HG03575 (cell line): ENCODE results near the gene RRP1B.
"Not testable (repeated sequence)": the region's sequence is repeated elsewhere in the genome, so short reads cannot be mapped to it uniquely, and the experiment has no call there.

Source experiments
- ATAC-seq: cut with Tn5 transposase; IDR thresholded peaks from one replicate; pipeline ENCODE4 v1.9.1; 2021; ENCODE audit not compliant: unreplicated experiment, insufficient number of reproducible peaks, low FRiP score; ENCODE audit errors: extremely low read depth

The RRP1B gene

GRCh38 chr21:43659136-43660000 lies at the start of gene RRP1B, which contains the start of gene HSF2BP:
Gene RRP1B, plus strand, starts transcription at chr21:43659560. Its CDS starts 105 bp downstream, at chr21:43659665.
Gene HSF2BP, minus strand, starts transcription at chr21:43659488. Its CDS starts 1,392 bp downstream, at chr21:43658096.
- no peak for ATAC-seq

DNA sequence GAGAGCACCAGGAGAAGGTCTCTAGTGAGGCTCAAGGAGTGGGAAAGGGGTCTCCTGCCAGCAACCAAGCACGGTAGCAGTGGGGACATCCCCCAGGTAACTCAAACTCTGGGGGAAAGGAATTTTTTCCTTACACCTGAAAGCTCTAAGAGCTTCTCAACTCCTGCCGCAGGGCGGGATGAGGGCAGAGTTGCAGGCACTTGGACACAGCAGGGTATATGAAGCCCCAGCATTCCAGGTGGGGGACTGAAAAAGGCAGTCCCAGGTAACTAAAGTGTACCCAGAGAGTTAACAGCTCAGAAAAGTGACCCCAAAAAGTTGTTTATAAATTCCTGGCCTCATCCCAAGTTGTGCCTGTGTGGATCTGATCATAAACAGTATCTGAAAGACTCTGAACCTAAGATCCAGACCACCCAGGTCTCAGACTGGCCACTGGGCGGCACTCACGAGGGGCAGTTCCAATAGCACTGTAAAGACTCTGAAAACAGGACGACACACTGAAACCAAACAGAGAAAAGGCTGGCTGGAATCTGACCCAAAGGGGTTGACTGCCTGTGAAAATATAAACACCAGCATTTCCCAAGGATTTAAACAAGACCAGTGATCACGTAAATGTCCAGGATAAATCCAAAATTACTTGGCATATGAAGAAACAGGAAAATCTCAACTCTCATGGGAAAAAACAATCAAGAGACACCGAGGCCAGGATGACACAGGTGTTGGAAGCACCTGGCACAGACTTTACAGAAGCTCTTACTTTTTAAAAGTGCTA lies 47.6 kb upstream of the RRP1B start:
- no peak for ATAC-seq

DNA sequence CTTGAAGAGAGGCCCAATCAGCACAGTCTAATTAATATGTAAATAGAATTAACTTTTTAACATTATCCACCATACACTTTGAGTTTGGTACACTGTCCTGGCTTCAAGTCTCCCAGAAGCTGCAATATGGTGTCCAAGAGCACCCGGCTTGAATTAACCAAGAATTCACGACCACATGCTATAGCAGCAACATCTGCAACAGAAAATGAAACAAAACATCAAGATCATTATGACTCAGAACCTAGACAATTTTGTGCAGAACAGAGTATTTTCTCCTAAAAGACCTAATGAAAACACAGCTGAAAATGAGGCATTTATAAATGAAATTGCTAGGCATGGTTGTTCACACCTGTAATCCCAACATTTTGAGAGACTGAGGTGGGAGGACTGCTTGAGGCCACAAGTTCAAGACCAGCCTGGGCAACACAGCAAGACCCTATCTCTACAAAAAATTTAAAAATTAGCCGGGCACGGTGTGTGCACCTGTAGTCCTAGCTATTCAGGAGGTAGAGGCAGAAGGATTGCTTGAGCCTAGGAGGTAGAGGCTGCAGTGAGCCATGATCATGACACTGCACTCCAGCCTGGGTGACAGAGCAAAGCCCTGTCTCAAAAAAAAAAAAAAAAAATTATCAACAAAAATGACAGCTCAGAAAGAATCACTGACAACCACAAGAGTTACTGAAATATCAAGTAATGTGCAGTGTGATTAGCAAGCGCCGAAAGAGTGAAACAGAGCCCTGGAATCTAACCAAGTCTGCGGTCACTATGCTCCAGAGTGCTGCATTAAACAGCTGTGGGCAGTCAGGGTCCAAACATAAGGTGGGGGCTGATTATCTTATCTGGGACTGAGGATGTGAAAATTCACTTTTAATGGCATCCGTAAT lies 45.4 kb upstream of the RRP1B start:
- ATAC-seq: no peak

- no peak for ATAC-seq
Measured at GRCh38 chr21:43614839-43615238, 44.5 kb upstream of the RRP1B start.

GRCh38 chr21:43616861-43617260 lies 42.5 kb upstream of the RRP1B start:
- not testable (repeated sequence) for ATAC-seq

DNA sequence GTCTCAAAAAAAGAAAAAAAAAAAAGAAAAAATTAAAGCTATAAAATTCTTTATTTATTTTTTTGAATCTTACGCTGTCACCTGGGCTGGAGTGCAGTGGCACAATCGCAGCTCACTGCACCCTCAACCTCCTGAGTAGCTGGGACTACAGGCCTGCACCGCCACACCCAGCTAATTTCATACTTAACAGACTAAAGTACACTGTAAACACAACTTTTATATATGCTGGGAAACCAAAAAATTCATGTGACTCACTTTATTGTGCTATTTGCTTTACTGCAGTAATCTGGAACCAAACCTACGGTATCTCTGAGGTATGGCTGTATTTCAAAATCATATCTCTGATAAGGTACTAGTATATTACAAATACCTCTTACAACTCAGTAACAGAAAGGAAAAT lies 40.4 kb upstream of the RRP1B start:
- ATAC-seq: no peak

DNA sequence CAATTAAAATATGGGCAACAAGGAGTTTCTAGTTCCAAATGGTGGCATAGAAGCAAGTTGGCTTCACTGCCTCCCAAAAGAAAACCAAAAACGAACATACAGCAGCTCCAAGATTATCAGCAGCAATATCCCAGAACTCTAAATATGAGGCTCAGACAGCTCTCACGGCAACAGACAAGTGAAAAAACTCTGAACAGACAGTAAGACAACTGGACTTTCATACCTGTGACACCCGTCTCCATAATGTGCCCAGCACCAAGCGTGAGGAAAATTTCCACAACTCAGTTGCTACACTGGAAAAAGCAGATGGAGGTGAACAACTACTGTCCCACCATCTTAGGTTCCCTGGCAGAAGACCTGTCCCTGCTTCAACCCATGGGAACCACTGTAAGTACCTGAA lies 40.0 kb upstream of the RRP1B start:
- ATAC-seq: no peak

DNA sequence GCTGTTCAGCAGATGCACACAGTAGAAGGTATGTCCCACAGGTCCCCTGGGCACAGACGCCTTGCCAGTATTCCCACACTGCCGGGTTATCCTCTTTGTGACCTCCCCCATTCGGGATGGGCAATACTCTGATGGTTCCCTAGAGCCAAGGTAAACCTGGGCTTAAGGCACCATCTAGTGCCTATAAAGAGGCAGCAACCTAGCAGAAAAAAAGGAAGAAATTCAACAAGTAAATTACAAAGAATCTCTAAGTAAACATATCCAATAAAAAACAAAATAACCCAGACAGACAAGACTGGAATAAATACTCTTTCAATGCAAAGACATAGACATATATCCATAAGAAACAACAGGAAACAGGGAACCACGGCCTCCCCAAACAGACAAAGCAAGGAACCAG lies 39.5 kb upstream of the RRP1B start:
- no peak for ATAC-seq

GRCh38 chr21:43622796-43623195 lies 36.6 kb upstream of the RRP1B start:
- ATAC-seq: no peak

- ATAC-seq: no peak
Measured at GRCh38 chr21:43623588-43623987, 35.8 kb upstream of the RRP1B start.

GRCh38 chr21:43624339-43624738 lies 35.0 kb upstream of the RRP1B start:
- ATAC-seq: no peak

GRCh38 chr21:43626390-43626789 lies 33.0 kb upstream of the RRP1B start:
- ATAC-seq: no peak

GRCh38 chr21:43627527-43627926 lies 31.8 kb upstream of the RRP1B start:
- no peak for ATAC-seq

- ATAC-seq: no peak
Measured at GRCh38 chr21:43631411-43632107, 27.8 kb upstream of the RRP1B start.

- ATAC-seq: no peak
Measured at GRCh38 chr21:43632373-43632905, 26.9 kb upstream of the RRP1B start.

DNA sequence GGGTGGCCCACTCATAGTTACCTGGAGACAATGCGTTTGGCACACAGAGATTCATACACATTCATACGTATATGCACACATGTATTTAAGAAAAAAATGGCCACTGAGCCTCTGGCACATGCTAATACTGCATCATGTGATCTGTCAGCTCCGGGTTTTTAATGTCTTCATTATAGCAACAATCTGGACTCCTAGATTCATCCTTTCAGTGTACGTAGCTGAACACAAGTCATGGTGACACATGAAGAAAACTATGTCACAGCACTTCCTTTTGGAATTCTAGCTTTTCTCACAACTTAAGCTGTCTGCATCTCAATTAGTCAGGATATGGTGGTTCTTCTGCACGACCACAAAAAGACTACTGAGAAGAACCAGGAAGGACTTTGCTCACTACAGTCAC lies 24.7 kb upstream of the RRP1B start:
- no peak for ATAC-seq

GRCh38 chr21:43635436-43635835 lies 23.9 kb upstream of the RRP1B start:
- no peak for ATAC-seq

DNA sequence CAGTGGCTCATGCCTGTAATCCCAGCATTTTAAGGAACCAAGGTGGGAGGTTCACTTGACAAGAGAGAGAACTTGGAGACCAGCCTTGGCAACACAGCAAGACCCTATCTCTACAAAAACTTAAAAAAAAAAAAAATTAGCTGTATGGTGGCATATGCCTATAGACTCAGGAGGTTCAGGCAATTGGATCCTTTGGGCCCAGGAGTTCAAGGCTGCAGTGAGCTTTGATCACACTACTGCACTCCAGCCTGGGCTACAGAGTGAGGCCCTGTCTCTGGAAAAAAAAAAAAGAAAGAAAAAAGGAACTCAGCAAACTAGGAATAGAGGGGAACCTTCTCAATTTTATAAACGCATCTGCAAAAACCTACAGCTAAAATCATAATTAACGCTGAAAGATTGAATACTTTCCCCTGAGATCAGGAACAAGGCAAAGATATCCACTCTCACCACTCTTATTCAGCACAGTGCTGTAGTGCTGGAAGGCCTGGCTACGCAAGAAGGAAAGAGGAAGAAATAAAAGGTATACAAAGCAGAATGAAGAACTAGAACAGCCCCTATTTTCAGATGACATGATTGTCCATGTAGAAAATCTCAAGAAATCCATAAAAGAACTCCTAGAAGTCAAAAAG lies 21.7 kb upstream of the RRP1B start:
- ATAC-seq: no peak
